H9 (cell line): Measurements from ENCODE around the gene TRAK2. TPM values are rescaled to one million over a fixed set of nuclear protein-coding genes. Genes with fewer than 3 reads are reported as not detected.

Source experiments
- DNase-seq: peaks from one replicate; pipeline ENCODE4 v3.0.0-alpha.2; 2017
- H2AFZ ChIP-seq: one replicate; pipeline ENCODE4 v1.6.1; 2013; ENCODE audit warnings: mild to moderate bottlenecking, low read length, control low read depth, moderate library complexity
- H2AK5ac ChIP-seq: 2 replicates; pipeline ENCODE4 v1.6.1; 2013; ENCODE audit warnings: low read length, control low read depth, mixed read lengths; ENCODE audit not compliant: insufficient read length
- H2BK120ac ChIP-seq: one replicate; pipeline ENCODE4 v1.6.1; 2013; ENCODE audit warnings: low read depth, mild to moderate bottlenecking, low read length, control low read depth, inconsistent platforms; ENCODE audit not compliant: poor library complexity, severe bottlenecking
- H2BK12ac ChIP-seq: 2 replicates; pipeline ENCODE4 v1.6.1; 2013; ENCODE audit warnings: low read length, control low read depth, mixed read lengths, low read depth; ENCODE audit not compliant: insufficient read length
- H2BK15ac ChIP-seq: 2 replicates; pipeline ENCODE4 v1.6.1; 2013; ENCODE audit warnings: low read depth, low read length, control low read depth
- H2BK20ac ChIP-seq: one replicate; pipeline ENCODE4 v1.6.1; 2013; ENCODE audit warnings: low read depth, mild to moderate bottlenecking, low read length, control low read depth, inconsistent platforms; ENCODE audit not compliant: poor library complexity, severe bottlenecking
- H2BK5ac ChIP-seq: 2 replicates; pipeline ENCODE4 v1.6.1; 2013; ENCODE audit warnings: low read length, control low read depth, mixed read lengths; ENCODE audit not compliant: insufficient read length
- H3K14ac ChIP-seq: 2 replicates; pipeline ENCODE4 v1.6.1; 2013; ENCODE audit warnings: low read length, control low read depth; ENCODE audit not compliant: insufficient read depth
- H3K18ac ChIP-seq: 2 replicates; pipeline ENCODE4 v1.6.1; 2013; ENCODE audit warnings: low read depth, mild to moderate bottlenecking, mixed read lengths, low read length, control low read depth; ENCODE audit not compliant: insufficient read length
- H3K23ac ChIP-seq: 2 replicates; pipeline ENCODE4 v1.6.1; 2013; ENCODE audit warnings: low read length, control low read depth, mixed read lengths, low read depth; ENCODE audit not compliant: insufficient read length
- H3K23me2 ChIP-seq: 2 replicates; pipeline ENCODE4 v1.6.1; 2013; ENCODE audit warnings: low read depth, mild to moderate bottlenecking, mixed read lengths, low read length, control low read depth; ENCODE audit not compliant: insufficient read length, poor library complexity, severe bottlenecking
- H3K27ac ChIP-seq: 2 replicates; pipeline ENCODE4 v1.5.1; 2013; ENCODE audit warnings: low read length, control low read depth, mixed read lengths, low read depth; ENCODE audit not compliant: insufficient read length
- H3K27me3 ChIP-seq: 2 replicates; pipeline ENCODE4 v1.6.1; 2013; ENCODE audit warnings: low read length, control low read depth, inconsistent platforms; ENCODE audit not compliant: insufficient read depth
- H3K4ac ChIP-seq: 2 replicates; pipeline ENCODE4 v1.6.1; 2013; ENCODE audit warnings: low read depth, mild to moderate bottlenecking, control low read depth, inconsistent platforms, low read length, moderate library complexity
- H3K4me1 ChIP-seq: 2 replicates; pipeline ENCODE4 v1.6.1; 2013; ENCODE audit warnings: low read length, control low read depth, inconsistent platforms; ENCODE audit not compliant: insufficient read depth
- H3K4me2 ChIP-seq: 2 replicates; pipeline ENCODE4 v1.6.1; 2013; ENCODE audit warnings: low read length, control low read depth, mixed read lengths; ENCODE audit not compliant: insufficient read length, insufficient read depth
- H3K56ac ChIP-seq: 2 replicates; pipeline ENCODE4 v1.6.1; 2013; ENCODE audit warnings: low read depth, mild to moderate bottlenecking, mixed read lengths, low read length, control low read depth; ENCODE audit not compliant: insufficient read length
- H3K79me1 ChIP-seq: 2 replicates; pipeline ENCODE4 v1.6.1; 2013; ENCODE audit warnings: low read depth, mild to moderate bottlenecking, moderate library complexity, low read length, control low read depth, inconsistent platforms; ENCODE audit not compliant: insufficient read depth, poor library complexity, severe bottlenecking
- H3K79me2 ChIP-seq: 2 replicates; pipeline ENCODE4 v1.6.1; 2013; ENCODE audit warnings: low read length, control low read depth, inconsistent platforms; ENCODE audit not compliant: insufficient read depth
- H3K9ac ChIP-seq: 2 replicates; pipeline ENCODE4 v1.6.1; 2013; ENCODE audit warnings: low read length, control low read depth, mixed read lengths; ENCODE audit not compliant: insufficient read length; ENCODE audit errors: extremely low read depth
- H3K9me3 ChIP-seq: one replicate; pipeline ENCODE4 v1.6.1; 2013; ENCODE audit warnings: low read depth, low read length, inconsistent platforms; ENCODE audit not compliant: control insufficient read depth
- H3T11ph ChIP-seq: one replicate; pipeline ENCODE4 v1.6.1; 2013; ENCODE audit warnings: mild to moderate bottlenecking, low read length, control low read depth, inconsistent platforms
- H4K20me1 ChIP-seq: one replicate; pipeline ENCODE4 v1.6.1; 2013; ENCODE audit not compliant: control insufficient read depth, insufficient read length, insufficient read depth
- H4K5ac ChIP-seq: 2 replicates; pipeline ENCODE4 v1.6.1; 2013; ENCODE audit warnings: low read depth, mild to moderate bottlenecking, mixed read lengths, low read length, control low read depth; ENCODE audit not compliant: insufficient read length
- H4K8ac ChIP-seq: replicated peaks from 2 replicates; pipeline ENCODE4 v1.6.1; 2013; ENCODE audit warnings: low read length, control low read depth, mixed read lengths, low read depth; ENCODE audit not compliant: insufficient read length
- H4K91ac ChIP-seq: 2 replicates; pipeline ENCODE4 v1.6.1; 2013; ENCODE audit warnings: low read depth, mild to moderate bottlenecking, moderate library complexity, mixed read lengths, low read length, control low read depth; ENCODE audit not compliant: insufficient read length
- H3K27ac Mint-ChIP-seq, 3 experiments: 2 replicates in 2 of 3; 3 replicates in 1 of 3; pipeline ENCODE4 v1.8.0; 2020 to 2021; ENCODE audit warnings: mixed read lengths in 3 of 3, mild to moderate bottlenecking in 1 of 3, moderate library complexity in 1 of 3
- H3K27me3 Mint-ChIP-seq: 2 replicates; pipeline ENCODE4 v1.8.0; 2021; ENCODE audit warnings: low read depth, mild to moderate bottlenecking, moderate library complexity, mixed read lengths
- H3K36me3 Mint-ChIP-seq, 3 experiments: 2 replicates in 2 of 3; 3 replicates in 1 of 3; pipeline ENCODE4 v1.8.0; 2020 to 2021; ENCODE audit warnings: low read depth in 3 of 3, mixed read lengths in 3 of 3; ENCODE audit not compliant: insufficient read depth in 1 of 3
- H3K4me1 Mint-ChIP-seq, 2 experiments: 2 replicates each; pipeline ENCODE4 v1.8.0; 2020; ENCODE audit warnings: mixed read lengths in 2 of 2
- H3K4me3 Mint-ChIP-seq, 2 experiments: 2 replicates in 1 of 2; 3 replicates in 1 of 2; pipeline ENCODE4 v1.8.0; 2020 to 2021; ENCODE audit warnings: mild to moderate bottlenecking in 2 of 2, mixed read lengths in 2 of 2, moderate library complexity in 1 of 2
- H3K9me3 Mint-ChIP-seq, 2 experiments: 2 replicates in 1 of 2; 3 replicates in 1 of 2; pipeline ENCODE4 v1.8.0; 2020; ENCODE audit warnings: mild to moderate bottlenecking in 2 of 2, mixed read lengths in 2 of 2, moderate library complexity in 1 of 2
- CTCF ChIP-seq: fragments of 200-600 bp; sonication (generic); conservative IDR thresholded peaks from 3 replicates; pipeline ENCODE4 v1.8.0; 2021; ENCODE audit warnings: antibody characterized with exemption, mild to moderate bottlenecking
- WGBS: extraction: QIAGEN DNeasy Blood & Tissue Kit; methylation state at CpG from one replicate; pipeline ENCODE4 v1.1.7; 2013; ENCODE audit warnings: missing lambda C conversion rate, low lambda C conversion rate, mixed read lengths; ENCODE audit not compliant: insufficient read length; ENCODE audit errors: extremely low coverage; 5-methylcytosine and 5-hydroxymethylcytosine counted together
- total RNA-seq: library from RNA; stranded (reverse); gene quantifications from 2 replicates; pipeline ENCODE4 v1.2.1, GENCODE V29; 2021

Gene TRAK2
- total RNA-seq, 1 experiment from 2014 or later: 14.2 TPM

DNA sequence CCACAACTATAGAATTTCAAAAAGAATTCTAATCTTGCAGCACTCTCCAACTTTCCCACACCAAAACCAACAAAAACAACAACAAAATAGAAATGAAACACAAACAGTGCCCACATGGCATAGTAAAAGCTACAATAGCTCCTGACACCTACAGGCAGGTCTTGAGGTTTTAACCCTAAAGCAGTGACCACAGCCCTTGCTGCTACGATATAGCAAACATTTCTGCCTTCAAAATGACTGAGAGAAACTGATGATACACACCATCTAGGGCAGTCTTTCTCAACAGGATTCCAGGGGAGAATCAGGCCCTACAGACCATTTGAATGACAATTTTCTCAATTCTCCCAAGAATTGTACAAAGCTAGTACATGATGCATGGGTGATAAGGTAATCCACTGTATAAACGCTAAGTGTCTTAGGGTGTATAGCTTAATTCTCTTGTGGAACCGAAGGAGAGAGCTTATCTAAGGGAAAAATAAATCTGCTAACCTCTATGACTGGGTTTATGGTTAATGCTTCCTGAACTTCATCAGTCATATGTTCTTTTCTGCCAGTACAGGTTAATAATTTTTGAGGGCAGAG lies 46.5 kb downstream of the TRAK2 start:
- Histone ChIP-seq H3K79me2 (no peaks in the 10 kb centered on the region), H2BK20ac (no peak overlapping the region), H2BK5ac (no peak overlapping the region), H3K14ac (no peak overlapping the region), H2BK120ac (no peak overlapping the region), H3K9me3 (no peaks in the 10 kb centered on the region), H2AK5ac (no peak overlapping the region), H4K5ac (no peak overlapping the region), H2BK15ac (no peak overlapping the region), H3K4ac (no peak overlapping the region), H3K4me1 (no peaks in the 10 kb centered on the region), H4K8ac (no peak overlapping the region), H3K23ac (no peak overlapping the region), H4K20me1 (no peaks in the 10 kb centered on the region), H3K9ac (no peak overlapping the region), H3K56ac (no peak overlapping the region), H3K4me2 (no peak overlapping the region), H3T11ph (no peak overlapping the region), H4K91ac (no peak overlapping the region), H2AFZ (no peak overlapping the region), H3K27me3 (no peaks in the 10 kb centered on the region), H3K23me2 (no peaks in the 10 kb centered on the region), H3K18ac (no peak overlapping the region), H3K79me1 (no peaks in the 10 kb centered on the region), H3K27ac (no peak overlapping the region), H2BK12ac (no peak overlapping the region)
- no peak for DNase-seq
- no peak overlapping the region for H3K4me3 Mint-ChIP-seq
- peak overlapping the region in 2 of 3 experiments; percentile 4 to 5; a peak in 2 of 7 replicates for H3K27ac Mint-ChIP-seq
- no peaks in the 10 kb centered on the region for H3K27me3 Mint-ChIP-seq
- no CpG with 5 or more reads among the region's 3 CpGs for WGBS
- H3K9me3 Mint-ChIP-seq: no peaks in the 10 kb centered on the region
- 0 out of 4 replicates have a peak, but pooled peaks cover 0 to 3% of the 10 kb centered on the region in 2 experiments for H3K4me1 Mint-ChIP-seq
- H3K36me3 Mint-ChIP-seq: no peaks in the 10 kb centered on the region
- no peak for TF ChIP-seq CTCF
